PFSK-1 (cell line): Measurements from ENCODE around the gene TIMP3.

Experiments used
- FOXP2 ChIP-seq: optimal IDR thresholded peaks from 2 replicates; pipeline ENCODE3; 2011; ENCODE audit warnings: borderline replicate concordance, control low read depth, inconsistent platforms; ENCODE audit not compliant: insufficient read depth; ENCODE audit errors: extremely low read length, extremely low read depth
- POLR2AphosphoS5 ChIP-seq: IDR thresholded peaks from 2 replicates; pipeline ENCODE4 v1.6.1; 2012; ENCODE audit warnings: low read depth, mild to moderate bottlenecking, control low read depth, low read length, moderate library complexity
- SIN3A ChIP-seq: IDR thresholded peaks from 2 replicates; pipeline ENCODE4 v1.6.1; 2012; ENCODE audit warnings: mild to moderate bottlenecking, low read length, moderate library complexity, borderline replicate concordance; ENCODE audit not compliant: insufficient read depth
- TAF1 ChIP-seq: IDR thresholded peaks from 2 replicates; pipeline ENCODE4 v1.6.1; 2012; ENCODE audit warnings: low read length, control low read depth, borderline replicate concordance; ENCODE audit not compliant: insufficient read depth
- TF ChIP-seq, protein P1 (sequence below), 2 experiments: IDR thresholded peaks; 2 replicates each; pipeline versions ENCODE4 v1.6.1 to v1.8.0; 2011 to 2012; ENCODE audit warnings: low read depth in 2 of 2, low read length in 2 of 2, control low read depth in 1 of 2, inconsistent platforms in 1 of 2, mild to moderate bottlenecking in 1 of 2, moderate library complexity in 1 of 2; ENCODE audit not compliant: insufficient read depth in 1 of 2

Gene TIMP3

DNA sequence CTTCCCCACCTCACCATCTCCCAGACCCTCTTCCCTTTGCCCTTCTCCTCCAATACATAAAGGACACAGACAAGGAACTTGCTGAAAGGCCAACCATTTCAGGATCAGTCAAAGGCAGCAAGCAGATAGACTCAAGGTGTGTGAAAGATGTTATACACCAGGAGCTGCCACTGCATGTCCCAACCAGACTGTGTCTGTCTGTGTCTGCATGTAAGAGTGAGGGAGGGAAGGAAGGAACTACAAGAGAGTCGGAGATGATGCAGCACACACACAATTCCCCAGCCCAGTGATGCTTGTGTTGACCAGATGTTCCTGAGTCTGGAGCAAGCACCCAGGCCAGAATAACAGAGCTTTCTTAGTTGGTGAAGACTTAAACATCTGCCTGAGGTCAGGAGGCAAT, 58.2 kb downstream of the TIMP3 start:
- no peak for TF ChIP-seq POLR2AphosphoS5
- TF ChIP-seq FOXP2: no peak
- TF ChIP-seq TAF1: no peak
- TF ChIP-seq SIN3A: no peak
- TF ChIP-seq, protein P1, sequence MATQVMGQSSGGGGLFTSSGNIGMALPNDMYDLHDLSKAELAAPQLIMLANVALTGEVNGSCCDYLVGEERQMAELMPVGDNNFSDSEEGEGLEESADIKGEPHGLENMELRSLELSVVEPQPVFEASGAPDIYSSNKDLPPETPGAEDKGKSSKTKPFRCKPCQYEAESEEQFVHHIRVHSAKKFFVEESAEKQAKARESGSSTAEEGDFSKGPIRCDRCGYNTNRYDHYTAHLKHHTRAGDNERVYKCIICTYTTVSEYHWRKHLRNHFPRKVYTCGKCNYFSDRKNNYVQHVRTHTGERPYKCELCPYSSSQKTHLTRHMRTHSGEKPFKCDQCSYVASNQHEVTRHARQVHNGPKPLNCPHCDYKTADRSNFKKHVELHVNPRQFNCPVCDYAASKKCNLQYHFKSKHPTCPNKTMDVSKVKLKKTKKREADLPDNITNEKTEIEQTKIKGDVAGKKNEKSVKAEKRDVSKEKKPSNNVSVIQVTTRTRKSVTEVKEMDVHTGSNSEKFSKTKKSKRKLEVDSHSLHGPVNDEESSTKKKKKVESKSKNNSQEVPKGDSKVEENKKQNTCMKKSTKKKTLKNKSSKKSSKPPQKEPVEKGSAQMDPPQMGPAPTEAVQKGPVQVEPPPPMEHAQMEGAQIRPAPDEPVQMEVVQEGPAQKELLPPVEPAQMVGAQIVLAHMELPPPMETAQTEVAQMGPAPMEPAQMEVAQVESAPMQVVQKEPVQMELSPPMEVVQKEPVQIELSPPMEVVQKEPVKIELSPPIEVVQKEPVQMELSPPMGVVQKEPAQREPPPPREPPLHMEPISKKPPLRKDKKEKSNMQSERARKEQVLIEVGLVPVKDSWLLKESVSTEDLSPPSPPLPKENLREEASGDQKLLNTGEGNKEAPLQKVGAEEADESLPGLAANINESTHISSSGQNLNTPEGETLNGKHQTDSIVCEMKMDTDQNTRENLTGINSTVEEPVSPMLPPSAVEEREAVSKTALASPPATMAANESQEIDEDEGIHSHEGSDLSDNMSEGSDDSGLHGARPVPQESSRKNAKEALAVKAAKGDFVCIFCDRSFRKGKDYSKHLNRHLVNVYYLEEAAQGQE (IDR thresholded peaks at IDR 0.05; ENCODE audit: insufficient read depth in 1 of 2, low read depth in 2 of 2, low read length in 2 of 2): no peak

DNA sequence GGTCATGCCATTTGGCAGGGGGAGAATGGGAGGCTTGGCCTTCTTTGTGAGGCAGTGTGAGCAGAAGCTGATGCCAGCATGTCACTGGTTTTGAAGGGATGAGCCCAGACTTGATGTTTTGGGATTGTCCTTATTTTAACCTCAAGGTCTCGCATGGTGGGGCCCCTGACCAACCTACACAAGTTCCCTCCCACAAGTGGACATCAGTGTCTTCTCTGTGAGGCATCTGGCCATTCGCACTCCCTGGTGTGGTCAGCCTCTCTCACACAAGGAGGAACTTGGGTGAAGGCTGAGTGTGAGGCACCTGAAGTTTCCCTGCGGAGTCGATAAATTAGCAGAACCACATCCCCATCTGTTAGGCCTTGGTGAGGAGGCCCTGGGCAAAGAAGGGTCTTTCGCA, 59.8 kb downstream of the TIMP3 start:
- TF ChIP-seq SIN3A: no peak
- TF ChIP-seq, protein P1 (IDR thresholded peaks at IDR 0.05; ENCODE audit: insufficient read depth in 1 of 2, low read depth in 2 of 2, low read length in 2 of 2): no peak
- no peak for TF ChIP-seq TAF1
- no peak for TF ChIP-seq POLR2AphosphoS5
- no peak for TF ChIP-seq FOXP2

DNA sequence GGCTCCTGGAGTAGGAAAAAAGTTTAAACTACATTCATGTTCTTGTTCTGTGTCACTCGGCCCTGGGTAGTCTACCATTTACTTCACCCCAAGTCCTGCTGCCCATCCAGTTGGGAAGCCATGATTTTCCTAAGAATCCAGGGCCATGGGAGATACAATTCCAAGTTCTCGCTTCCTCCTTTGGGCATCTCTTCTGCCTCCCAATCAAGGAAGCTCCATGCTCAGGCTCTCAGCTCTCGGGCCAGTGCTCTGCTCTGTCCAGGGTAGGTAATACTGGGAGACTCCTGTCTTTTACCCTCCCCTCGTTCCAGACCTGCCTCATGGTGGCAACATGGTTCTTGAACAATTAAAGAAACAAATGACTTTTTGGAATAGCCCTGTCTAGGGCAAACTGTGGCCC, 60.6 kb downstream of the TIMP3 start:
- TF ChIP-seq SIN3A (no peak), FOXP2 (no peak), TAF1 (no peak), POLR2AphosphoS5 (no peak)
- TF ChIP-seq, protein P1 (IDR thresholded peaks at IDR 0.05; ENCODE audit: insufficient read depth in 1 of 2, low read depth in 2 of 2, low read length in 2 of 2): no peak

DNA sequence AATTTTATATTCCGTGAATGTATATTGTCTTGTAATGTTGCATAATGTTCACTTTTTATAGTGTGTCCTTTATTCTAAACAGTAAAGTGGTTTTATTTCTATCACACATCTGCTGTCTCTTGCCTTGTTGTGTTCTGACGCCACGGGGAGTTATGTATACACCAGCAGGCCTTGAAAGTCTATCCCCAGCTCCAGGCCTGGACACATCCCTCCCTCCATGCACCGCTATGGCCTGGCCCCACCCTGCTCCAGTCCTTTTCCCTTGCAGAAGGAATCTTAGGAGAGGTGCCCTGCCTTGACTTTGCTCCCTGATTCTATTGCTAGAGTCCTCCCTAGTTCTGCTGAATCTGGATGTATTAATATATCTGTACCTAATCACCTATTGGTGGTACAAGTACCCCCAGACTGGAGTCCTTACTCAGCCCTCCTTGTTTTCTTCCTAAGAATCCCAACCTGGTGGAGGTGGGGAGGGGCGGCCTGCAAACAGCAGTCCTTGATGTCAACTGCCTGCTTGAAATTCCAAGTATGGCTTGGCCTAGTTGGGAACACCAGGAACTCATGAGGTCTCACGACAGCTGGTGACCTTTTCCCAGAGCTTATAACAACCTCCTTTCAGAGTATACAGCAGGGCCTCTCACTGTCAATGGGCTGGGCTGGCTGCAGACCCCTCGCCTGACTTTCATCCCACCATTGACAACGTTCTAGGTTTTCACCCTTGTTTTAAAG, 61.6 kb downstream of the TIMP3 start:
- no peak for TF ChIP-seq POLR2AphosphoS5
- no peak for TF ChIP-seq FOXP2
- TF ChIP-seq TAF1: no peak
- no peak for TF ChIP-seq SIN3A
- TF ChIP-seq, protein P1 (IDR thresholded peaks at IDR 0.05; ENCODE audit: insufficient read depth in 1 of 2, low read depth in 2 of 2, low read length in 2 of 2): no peak

DNA sequence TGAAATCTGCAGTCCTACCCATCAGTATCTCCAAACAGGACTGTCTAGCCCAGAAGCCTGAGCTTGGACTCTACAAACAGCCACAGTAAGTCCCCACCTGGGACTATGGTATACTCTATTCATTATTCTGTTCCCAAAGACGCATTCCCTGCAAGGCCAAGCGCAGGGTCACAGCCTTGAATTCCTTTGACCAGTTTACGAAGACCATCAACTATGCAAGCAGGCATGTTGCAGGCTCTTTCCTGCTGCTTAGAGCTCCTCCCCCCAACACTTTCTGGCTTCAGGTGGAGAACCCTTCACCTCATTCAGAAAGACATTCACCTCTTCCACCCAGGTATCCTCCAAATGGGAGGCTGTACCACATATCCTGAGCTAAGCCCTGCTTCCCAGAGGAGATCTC, 62.5 kb downstream of the TIMP3 start:
- TF ChIP-seq FOXP2 (no peak), TAF1 (no peak), SIN3A (no peak), POLR2AphosphoS5 (no peak)
- TF ChIP-seq, protein P1 (IDR thresholded peaks at IDR 0.05; ENCODE audit: insufficient read depth in 1 of 2, low read depth in 2 of 2, low read length in 2 of 2): no peak
